MV-4-11 (cell line): ENCODE data around the gene VCAN.

Experiments used
- DNase-seq: peaks from one replicate; lab custom pipeline; 2025; lab: John Stamatoyannopoulos, UW

VCAN gene

DNA sequence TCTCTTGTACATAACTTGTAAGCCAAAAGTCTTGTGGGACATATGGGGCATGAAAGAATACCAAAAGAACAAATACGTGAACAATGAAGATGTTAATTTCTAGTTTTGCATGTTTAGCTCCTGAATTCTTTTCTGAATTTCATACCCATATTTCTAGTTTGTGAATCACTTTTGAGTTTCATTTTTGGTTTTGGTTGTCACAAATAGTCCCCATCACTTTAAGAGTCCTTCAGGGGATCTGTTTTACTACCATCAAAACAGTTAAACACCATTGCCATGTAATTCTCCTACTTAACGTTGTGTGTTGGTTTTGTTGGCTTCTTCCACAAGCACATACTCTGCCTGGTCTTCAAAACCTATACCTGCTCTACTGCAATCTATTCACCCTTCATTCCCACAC, 27.0 kb downstream of the VCAN start:
- no peak for DNase-seq

DNA sequence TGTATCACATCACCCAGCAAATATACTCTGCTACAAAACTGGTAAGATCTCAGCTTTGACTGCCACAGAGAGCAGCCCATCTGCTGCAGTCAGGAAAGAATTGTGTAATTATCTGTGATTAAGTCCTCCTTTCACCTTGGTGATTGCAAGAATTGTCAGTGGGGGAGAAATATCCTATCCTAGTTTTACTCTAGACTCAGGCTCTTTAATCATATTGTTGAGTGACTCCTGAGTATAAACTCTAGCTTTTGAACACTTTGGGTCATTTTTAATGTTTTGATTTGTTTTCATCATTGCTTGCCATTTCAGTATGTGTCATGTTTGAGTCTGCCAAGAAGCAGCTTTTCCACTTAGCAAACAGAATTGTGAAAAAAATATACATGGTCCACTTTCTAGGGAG, 32.1 kb downstream of the VCAN start:
- no peak for DNase-seq

DNA sequence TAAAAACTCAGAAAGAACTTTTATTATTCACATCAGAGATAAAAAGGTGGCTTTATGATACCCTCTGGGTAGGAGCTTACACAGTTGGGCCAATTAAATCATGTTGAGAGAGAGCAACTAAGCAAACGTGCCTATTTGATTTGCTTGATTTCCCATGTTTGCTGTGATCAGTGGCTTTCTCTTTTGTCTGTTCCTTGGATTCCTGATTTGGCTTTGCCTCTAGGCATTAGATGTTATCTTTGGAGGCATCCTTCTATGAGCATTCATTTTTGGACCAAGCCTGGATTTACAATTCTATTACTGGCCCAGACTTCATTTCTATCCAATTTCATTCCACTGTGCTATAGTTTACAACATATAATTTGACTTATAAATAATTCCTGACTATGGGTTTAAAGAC, 35.9 kb downstream of the VCAN start:
- no peak for DNase-seq

DNA sequence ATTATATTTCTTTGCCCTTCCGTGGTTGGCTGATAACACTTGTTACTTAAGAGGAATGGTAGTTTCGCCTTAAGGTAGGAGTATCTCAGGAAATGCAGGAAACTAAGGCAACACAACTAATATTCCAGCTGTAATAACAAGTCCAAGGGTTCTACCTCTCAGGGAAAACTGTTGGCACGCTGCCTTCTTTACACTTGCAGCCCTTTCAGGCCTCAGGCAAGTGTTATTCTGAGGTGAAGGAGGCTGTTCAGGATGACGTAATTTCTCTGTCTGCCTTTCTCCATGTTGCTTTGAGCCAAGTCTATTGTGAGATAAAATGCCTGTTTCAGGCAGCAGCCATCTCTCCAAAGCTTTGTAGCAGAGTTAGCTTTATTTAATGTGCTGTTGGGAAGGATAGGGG, 38.0 kb downstream of the VCAN start:
- DNase-seq, result no peak

DNA sequence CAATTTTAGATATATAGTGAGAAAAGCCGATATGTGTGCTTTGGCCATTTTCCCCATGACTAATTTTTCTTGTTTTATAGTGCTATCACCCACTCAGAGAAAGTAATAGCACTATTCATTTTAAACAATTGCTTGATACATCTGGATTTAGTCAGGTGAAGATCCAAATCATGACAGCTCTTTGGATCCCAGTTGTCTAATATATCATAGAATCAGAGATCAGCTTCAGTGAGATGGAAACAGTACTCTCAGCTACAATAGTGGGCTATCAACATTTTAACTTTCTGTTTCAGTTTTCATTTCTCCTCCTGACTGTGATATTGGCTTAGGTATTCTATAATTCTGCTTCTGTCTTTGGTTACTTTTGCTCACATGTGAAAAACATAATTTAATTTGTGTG, 38.7 kb downstream of the VCAN start:
- DNase-seq, result no peak

DNA sequence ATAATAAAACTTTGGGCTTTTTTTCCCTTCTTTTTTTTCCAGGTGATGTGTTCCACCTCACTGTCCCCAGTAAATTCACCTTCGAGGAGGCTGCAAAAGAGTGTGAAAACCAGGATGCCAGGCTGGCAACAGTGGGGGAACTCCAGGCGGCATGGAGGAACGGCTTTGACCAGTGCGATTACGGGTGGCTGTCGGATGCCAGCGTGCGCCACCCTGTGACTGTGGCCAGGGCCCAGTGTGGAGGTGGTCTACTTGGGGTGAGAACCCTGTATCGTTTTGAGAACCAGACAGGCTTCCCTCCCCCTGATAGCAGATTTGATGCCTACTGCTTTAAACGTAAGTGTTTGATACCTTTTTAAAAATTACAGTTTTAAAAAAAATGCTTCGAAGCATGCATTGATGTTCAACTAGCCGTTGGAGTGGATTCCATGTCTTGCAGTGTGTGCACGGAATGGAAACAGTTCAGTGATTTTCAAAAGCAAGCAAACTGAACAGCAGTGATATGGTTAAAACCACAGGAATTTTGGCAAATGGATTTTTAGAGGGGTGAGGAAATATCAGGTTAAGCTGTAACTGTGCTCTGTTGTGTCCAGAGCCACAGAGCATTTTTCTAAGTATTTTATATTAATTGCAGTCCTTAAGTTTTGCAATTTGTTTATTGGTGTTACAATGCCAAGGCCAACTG, 40.7 kb downstream of the VCAN start:
- DNase-seq, result no peak

DNA sequence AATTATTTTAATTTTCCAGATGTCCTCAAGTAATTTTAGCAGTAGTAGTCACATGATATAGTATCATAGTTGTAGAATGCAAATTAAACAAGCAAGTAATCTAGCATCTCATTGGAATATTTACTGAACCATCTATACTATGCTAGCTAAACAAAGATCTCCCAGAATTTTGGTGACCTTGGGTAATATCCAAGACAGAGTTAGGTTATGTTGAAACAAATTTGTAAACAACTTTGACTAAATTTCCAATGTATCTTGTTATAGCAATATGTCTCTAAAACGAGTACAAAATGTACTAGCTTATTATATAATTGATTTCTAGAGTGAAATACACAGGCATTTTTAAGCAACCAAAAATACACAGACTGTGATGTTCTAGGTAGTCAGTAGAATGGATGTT, 41.5 kb downstream of the VCAN start:
- no peak for DNase-seq

DNA sequence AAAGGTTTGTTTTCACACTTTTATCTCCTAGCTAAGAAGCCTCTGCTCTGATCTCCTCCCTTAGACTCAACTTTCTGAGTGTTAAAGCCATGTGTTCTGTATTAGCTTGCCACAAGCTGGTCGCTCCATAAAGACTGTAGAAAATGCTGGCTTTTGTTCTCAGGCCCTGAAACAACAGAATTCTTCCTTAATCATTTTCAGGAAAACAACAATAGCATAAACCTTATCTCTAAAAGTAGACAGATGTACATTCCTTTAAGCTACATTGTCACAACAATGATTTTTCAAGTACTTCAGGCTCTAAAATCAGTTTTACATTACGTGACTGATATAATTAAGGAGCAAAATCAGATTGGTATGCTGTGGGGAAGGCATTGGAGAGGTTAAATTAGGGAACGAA, 41.9 kb downstream of the VCAN start:
- DNase-seq, result no peak

DNA sequence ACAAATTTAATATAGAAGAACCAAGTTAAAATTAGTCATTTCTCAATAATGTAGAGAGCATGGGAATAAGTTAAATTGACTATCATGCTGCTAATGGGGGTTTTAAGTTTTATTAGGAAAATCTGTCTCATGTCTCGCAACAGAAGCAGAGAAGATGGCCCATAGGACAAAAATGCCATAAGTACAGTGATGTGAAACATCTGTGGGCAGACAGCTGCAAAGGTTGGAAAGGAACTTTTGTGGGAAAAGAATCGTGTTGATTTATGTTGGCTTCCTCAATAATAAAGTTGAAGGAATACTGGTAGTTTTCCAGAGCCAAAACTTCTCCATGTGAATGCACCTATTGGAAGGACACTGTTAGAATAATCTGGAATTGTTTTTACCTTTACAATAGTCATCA, 44.8 kb downstream of the VCAN start:
- no peak for DNase-seq

DNA sequence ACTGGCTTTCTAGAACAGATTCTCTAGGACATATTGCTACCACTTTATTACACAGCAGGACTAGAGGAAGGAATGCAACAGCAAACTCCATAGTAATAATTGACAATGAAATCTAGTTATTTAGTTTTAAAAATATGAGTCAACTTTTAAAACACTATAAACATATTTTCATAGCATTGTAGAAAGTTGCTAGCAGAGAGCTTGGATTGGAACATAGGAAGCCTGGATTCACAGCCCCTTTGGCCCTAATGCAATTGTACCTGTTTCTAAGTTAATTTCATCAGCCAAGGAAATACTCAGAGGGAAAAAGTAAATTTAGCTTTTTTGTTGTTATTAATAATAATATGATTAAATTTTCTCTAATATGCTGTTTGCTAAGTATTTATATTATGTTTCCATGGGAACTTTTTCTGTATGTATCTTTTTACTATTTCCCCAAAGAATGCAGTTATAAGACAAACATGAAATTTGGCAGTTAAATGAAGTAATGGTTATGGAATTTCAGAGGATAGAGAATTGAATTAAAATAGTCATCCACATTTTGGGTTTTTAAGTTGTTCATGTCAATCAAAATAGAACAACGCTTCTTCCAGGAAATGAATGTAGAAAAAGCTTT, 45.6 kb downstream of the VCAN start:
- no peak for DNase-seq

DNA sequence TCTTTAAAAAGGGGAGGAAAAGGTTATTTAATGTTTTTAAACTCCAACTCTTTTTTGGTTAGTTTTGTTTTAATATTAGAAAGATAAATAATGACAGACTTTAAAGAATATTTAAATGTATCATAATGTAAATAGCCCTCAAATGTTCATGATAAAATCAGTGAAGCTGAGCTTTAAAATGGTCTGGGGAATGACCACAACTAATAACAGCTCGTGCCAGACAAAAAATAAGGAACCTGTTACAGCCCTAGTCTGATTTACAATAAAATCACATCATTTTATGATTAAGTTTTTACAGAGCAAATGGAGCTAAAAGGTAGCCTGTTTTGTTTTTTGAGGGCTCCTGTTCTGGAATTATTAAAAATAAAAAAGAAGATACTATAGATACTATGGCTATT, 46.1 kb downstream of the VCAN start:
- no peak for DNase-seq

DNA sequence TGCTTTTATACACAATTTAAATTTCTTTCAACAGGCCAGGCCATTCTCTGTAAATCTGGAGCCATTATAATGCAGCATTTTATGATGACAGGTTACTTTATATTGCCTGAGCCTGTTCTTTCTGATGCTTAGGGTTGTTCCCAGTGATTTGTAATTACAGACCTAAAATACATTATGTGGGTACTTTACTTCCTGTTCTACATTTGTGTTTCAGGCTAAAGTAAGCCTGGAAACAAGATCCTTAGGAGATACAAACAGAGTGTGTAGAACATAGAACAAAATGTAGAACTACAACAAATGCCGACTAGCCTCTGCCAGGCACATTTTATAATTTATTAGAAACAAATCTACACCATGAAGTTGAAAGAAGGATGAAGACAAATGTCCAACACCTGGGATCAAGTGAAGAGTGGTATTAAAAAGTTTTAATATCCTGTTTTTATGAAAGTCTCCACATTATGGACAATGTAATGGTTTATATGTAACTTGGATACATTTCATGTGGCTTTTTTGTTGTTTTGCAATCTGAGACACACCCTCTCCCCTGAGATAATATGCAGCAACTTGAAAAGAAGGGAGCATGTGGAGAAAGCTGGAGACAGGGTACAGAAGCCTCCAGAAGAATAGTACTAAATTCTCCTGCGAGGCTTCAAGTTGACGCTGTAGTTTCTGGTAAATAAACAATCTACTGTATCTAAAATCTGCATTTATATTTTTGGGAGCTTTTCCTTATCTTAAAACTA, 46.9 kb downstream of the VCAN start:
- no peak for DNase-seq

DNA sequence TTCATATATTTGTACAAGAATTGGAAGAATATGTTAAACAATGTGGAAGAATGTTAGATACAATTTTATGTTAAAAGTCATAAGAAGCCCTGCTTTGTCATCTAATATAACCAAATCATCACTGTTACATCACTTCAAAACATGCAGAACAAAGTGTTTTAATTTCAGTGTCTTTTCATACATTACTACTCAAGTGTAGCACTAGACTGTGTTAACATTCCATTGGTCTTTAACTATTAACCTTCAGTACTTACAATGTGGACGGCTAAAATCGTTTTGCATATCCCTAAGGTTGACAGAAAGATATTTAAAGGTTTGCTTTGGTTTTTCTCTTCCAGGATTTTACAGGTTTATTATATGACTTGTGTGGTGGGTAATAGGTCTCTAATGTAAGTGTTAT, 50.9 kb downstream of the VCAN start:
- no peak for DNase-seq

DNA sequence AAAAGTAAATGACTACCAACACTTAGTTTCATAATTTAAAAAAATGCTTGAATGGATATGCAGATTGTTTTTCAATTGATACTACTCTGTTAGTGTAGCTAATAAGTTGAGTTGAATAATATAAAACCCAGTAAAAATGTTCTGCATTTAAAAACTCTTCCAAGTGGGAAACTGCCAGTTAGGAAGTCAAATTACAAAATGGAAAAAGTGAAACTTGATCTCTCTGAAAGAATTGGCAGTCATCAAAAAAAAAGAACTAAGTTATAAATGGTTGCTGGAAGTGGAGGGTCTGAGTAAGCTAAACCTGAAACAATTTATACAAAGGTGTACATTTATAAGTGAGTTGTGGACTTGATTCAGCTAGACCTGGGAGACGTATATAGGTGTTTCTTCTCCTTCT, 52.4 kb downstream of the VCAN start:
- no peak for DNase-seq

DNA sequence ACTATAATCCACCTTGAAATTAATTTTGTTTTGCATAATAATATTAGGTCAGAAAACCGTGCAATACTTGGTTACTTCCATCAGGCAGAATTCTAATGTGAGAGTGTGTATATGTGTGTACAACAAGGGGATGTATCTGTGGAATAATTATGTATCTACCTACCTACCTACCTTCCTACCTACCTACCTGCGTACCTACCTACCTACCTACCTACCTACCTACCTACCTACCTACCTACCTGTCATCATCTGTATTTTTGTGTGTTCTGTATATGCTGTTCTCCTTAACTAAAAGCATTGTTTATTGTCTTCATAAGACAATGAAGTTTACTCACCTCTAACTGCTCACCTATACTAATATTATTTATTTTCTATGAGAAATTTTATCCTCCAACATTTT, 52.8 kb downstream of the VCAN start:
- no peak for DNase-seq

DNA sequence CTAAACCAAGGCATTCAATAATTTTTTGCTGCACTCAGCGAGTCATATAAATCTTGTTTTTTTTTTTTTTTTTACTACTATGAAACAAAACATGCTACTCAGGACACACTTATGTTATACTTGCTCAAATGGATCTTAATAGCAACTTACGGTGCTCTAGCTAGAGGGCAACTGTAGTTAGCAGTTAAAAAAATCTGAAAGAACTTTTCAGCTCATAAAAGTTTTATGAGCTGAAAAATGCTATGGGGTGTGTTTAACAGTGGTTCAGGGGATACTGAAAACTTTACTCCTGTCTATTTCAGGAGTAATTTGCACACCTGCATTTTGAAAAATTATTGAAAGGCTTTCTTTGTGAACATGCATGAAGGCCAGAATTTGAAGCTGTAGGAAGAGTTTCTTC, 53.4 kb downstream of the VCAN start:
- DNase-seq, result no peak

DNA sequence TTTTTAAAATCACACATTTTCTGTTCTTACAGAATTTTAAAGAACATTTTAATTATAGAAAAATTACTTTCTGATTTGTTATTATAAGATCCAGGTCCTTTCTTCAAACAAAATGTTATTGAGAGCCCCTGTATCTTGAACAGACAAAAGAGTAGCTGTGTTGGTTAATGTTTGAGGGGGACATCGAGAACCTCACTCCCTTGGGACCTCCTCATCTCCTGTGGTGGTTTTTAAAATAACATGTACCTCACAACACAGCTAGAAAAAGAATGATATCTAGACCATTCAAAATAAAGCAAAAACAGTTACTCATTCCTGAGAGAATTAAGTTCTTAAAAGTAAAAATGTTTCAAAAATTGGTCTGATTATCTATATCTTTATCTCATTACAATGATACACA, 54.7 kb downstream of the VCAN start:
- no peak for DNase-seq

DNA sequence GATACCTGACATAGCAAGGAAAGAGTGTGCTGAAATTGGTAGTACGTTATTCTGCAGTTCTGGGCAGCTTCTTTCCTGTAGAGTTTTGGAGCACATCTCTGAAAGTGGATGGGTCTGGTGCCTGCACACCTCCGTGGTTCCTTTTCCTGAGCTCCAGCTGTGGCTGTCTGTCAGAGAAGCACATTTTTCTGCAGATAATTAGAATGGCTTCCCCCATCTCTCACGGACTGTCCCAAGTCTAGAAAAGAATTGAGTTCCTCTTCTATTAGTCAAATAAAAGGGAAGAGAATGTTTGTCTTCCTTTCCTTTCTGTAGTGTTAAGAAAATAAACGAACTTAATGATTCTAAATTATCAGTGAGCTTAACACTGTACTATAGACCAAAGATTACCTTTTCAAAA, 55.7 kb downstream of the VCAN start:
- DNase-seq, result no peak

DNA sequence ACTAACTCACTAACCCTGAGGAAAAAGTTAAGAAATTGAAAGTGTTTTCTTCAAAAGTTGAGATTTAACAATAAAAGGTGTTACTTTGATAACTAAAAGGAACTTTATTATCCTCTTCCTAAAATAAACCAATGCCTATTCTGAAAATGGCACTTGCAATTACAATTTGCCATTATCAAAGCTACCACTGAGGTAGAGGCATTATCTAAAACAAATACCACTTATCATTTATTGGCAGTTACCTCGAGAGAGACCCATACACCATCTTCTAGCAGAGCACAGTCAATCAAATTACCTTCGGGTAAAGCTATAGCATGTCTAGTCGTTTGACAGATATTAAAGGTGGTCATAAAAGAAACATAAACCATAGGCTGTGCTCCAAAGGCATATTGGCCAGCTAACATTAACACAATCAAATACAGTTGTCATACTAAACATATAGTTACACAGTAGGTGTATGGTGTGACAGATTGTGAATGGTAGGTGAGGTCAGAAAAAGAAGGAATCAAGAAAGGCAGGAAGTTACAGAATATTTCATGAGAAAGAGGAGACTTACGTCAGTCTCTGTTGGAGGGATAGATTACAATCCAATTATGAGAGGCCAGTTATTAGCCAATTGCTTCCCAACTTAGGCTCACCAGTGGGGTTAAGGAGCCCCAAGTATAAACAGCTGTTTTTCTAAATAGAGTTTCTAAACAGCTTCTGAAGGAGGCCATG, 56.3 kb downstream of the VCAN start:
- no peak for DNase-seq

DNA sequence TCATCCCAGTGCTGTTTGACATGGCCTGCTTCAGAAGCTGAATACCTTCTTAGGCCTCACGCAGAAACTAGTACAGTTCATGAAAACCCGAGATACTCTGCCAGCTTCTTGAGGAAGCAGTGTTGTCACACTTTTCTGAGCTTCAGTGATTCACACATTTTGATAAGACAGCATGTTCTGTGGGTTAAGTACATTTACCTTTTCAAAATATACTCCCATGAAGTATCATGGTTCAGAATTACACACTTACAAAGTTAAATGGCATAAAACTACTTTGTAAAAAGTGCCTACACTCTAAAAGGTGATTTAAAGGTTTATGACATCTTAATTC, 56.9 kb downstream of the VCAN start:
- DNase-seq, result no peak

DNA sequence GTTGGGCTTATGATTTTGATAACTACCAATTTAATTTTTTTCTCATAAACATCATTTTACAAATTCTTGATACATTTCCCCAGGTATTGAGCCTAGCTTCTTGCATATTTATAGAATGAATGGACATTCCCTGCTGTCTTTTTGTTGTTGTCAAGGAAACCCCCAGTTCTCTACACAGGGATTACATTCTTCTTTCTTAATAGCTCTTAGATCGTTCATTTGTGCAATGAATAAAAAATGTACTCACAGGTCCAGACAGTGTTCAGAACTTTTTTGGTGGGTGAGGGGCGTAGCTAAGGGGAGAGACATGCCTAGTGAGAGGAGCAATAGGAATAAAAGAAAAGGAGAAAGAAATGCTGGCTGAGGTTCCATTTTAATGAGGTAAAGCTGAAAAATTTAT, 58.6 kb downstream of the VCAN start:
- DNase-seq, result no peak

DNA sequence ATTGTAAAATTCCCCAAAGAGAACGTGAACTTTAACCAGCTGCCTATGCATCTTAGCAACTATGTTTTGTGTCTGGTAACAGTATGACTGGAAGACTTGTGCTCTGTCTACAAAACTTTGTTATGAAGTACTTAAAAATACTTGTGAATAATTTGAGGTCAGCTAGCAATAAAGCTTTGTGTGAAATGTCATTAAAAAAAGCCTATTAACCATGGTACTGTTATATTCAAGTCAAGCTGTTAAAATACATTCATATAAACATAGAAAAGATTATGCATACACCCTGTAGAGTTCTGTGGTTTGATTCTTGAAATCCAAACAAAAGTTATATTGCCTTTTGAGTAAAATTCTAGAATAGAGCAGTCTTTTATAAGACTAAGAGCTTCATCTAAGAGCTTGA, 60.1 kb downstream of the VCAN start:
- DNase-seq, result no peak

DNA sequence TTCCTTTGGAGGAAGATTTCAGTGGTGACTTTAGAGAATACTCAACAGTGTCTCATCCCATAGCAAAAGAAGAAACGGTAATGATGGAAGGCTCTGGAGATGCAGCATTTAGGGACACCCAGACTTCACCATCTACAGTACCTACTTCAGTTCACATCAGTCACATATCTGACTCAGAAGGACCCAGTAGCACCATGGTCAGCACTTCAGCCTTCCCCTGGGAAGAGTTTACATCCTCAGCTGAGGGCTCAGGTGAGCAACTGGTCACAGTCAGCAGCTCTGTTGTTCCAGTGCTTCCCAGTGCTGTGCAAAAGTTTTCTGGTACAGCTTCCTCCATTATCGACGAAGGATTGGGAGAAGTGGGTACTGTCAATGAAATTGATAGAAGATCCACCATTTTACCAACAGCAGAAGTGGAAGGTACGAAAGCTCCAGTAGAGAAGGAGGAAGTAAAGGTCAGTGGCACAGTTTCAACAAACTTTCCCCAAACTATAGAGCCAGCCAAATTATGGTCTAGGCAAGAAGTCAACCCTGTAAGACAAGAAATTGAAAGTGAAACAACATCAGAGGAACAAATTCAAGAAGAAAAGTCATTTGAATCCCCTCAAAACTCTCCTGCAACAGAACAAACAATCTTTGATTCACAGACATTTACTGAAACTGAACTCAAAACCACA, 67.4 kb downstream of the VCAN start:
- DNase-seq, result peak; percentile 78
